Fibroblast of mammary gland (primary cell): Measurements from ENCODE around the gene SLC15A4.
A peak's percentile ranks its signal among the peaks of the same experiment; 100 is the strongest.

Experiments used
- DNase-seq: peaks from one replicate; pipeline ENCODE4 v3.0.0-alpha.2; 2010; ENCODE audit warnings: low read depth
- H3K4me3 ChIP-seq: 2 replicates; pipeline ENCODE4 v1.5.1; 2011; ENCODE audit warnings: low read depth, mild to moderate bottlenecking, low read length, moderate library complexity; ENCODE audit not compliant: control insufficient read depth
- CTCF ChIP-seq: conservative IDR thresholded peaks from 2 replicates; pipeline ENCODE4 v1.5.1; 2011; ENCODE audit warnings: low read depth, low read length, inconsistent platforms; ENCODE audit not compliant: control insufficient read depth, insufficient read depth

Gene SLC15A4

GRCh38 chr12:128789356-128789929 is 34.3 kb downstream of the SLC15A4 start:
- H3K4me3 ChIP-seq = no peak overlapping the region
- no peak for TF ChIP-seq CTCF
- DNase-seq = no peak

- H3K4me3 ChIP-seq = no peak overlapping the region
- no peak for TF ChIP-seq CTCF
- DNase-seq = no peak
Observed at GRCh38 chr12:128787827-128788226, 35.9 kb downstream of the SLC15A4 start.

- no peak for TF ChIP-seq CTCF
- no peak overlapping the region for H3K4me3 ChIP-seq
- DNase-seq = no peak
Observed at GRCh38 chr12:128786741-128787391, 36.9 kb downstream of the SLC15A4 start.

- TF ChIP-seq CTCF = no peak
- DNase-seq = peak; percentile 68
- H3K4me3 ChIP-seq = no peak overlapping the region
Observed at GRCh38 chr12:128784030-128784760, 39.6 kb downstream of the SLC15A4 start.

GRCh38 chr12:128783129-128783574 is 40.6 kb downstream of the SLC15A4 start:
- peak overlapping the region; percentile 12 for H3K4me3 ChIP-seq
- DNase-seq = peak; percentile 69
- no peak for TF ChIP-seq CTCF

- H3K4me3 ChIP-seq = no peak overlapping the region
- TF ChIP-seq CTCF = no peak
- DNase-seq = no peak
Observed at GRCh38 chr12:128779901-128780300, 43.9 kb downstream of the SLC15A4 start.
